Mesendoderm (in vitro differentiated cells): ENCODE data around the gene SLC4A4.

Source experiments
- DNase-seq: peaks from one replicate; pipeline ENCODE4 v3.0.0; 2013
- H2AK5ac ChIP-seq: 2 replicates; pipeline ENCODE4 v1.6.1; 2013; ENCODE audit warnings: low read length, inconsistent platforms
- H2BK120ac ChIP-seq: 2 replicates; pipeline ENCODE4 v1.6.1; 2013; ENCODE audit warnings: low read depth, mild to moderate bottlenecking, low read length, moderate library complexity, mixed read lengths
- H2BK15ac ChIP-seq: replicated peaks from 2 replicates; pipeline ENCODE4 v1.6.1; 2013; ENCODE audit warnings: low read depth, mild to moderate bottlenecking, moderate library complexity
- H2BK5ac ChIP-seq: 2 replicates; pipeline ENCODE4 v1.6.1; 2013; ENCODE audit warnings: low read length, inconsistent platforms
- H3K18ac ChIP-seq: 2 replicates; pipeline ENCODE4 v1.6.1; 2013; ENCODE audit warnings: mild to moderate bottlenecking, low read length, mixed read lengths
- H3K23ac ChIP-seq: one replicate; pipeline ENCODE4 v1.6.1; 2013; ENCODE audit warnings: low read length
- H3K27ac ChIP-seq: 2 replicates; pipeline ENCODE4 v1.5.1; 2013; ENCODE audit warnings: low read depth, mild to moderate bottlenecking, inconsistent platforms, low read length, moderate library complexity
- H3K27me3 ChIP-seq: 2 replicates; pipeline ENCODE4 v1.6.1; 2013; ENCODE audit warnings: low read length, control low read depth, mild to moderate bottlenecking, inconsistent platforms; ENCODE audit not compliant: insufficient read depth, poor library complexity
- H3K36me3 ChIP-seq: 2 replicates; pipeline ENCODE4 v1.6.1; 2013; ENCODE audit warnings: low read length, inconsistent platforms; ENCODE audit not compliant: control insufficient read depth, insufficient read depth
- H3K4ac ChIP-seq: one replicate; pipeline ENCODE4 v1.6.1; 2013; ENCODE audit warnings: low read depth, mild to moderate bottlenecking, low read length, moderate library complexity
- H3K4me1 ChIP-seq: 2 replicates; pipeline ENCODE4 v1.6.1; 2013; ENCODE audit warnings: low read depth, low read length, inconsistent platforms; ENCODE audit not compliant: control insufficient read depth
- H3K4me2 ChIP-seq: 2 replicates; pipeline ENCODE4 v1.6.1; 2013; ENCODE audit warnings: low read length
- H3K4me3 ChIP-seq: 2 replicates; pipeline ENCODE4 v1.5.1; 2013; ENCODE audit warnings: mild to moderate bottlenecking, low read length
- H3K56ac ChIP-seq: one replicate; pipeline ENCODE4 v1.6.1; 2013; ENCODE audit warnings: low read length
- H3K79me1 ChIP-seq: 2 replicates; pipeline ENCODE4 v1.6.1; 2013; ENCODE audit warnings: low read length, inconsistent platforms
- H3K79me2 ChIP-seq: 2 replicates; pipeline ENCODE4 v1.6.1; 2013; ENCODE audit warnings: mild to moderate bottlenecking, low read length; ENCODE audit not compliant: control insufficient read depth, insufficient read depth
- H3K9ac ChIP-seq: 2 replicates; pipeline ENCODE4 v1.6.1; 2013; ENCODE audit warnings: low read length, inconsistent platforms
- H4K5ac ChIP-seq: one replicate; pipeline ENCODE4 v1.6.1; 2013; ENCODE audit warnings: low read length
- H4K8ac ChIP-seq: one replicate; pipeline ENCODE4 v1.6.1; 2013; ENCODE audit warnings: low read depth, mild to moderate bottlenecking, control low read depth, low read length, moderate library complexity
- WGBS: extraction: QIAGEN DNeasy Blood & Tissue Kit; methylation state at CpG from one replicate; pipeline ENCODE4 v1.1.7; 2013; ENCODE audit warnings: low lambda C conversion rate, missing lambda C conversion rate; ENCODE audit not compliant: insufficient coverage; ENCODE audit errors: extremely low coverage; 5-methylcytosine and 5-hydroxymethylcytosine counted together

SLC4A4 gene

DNA sequence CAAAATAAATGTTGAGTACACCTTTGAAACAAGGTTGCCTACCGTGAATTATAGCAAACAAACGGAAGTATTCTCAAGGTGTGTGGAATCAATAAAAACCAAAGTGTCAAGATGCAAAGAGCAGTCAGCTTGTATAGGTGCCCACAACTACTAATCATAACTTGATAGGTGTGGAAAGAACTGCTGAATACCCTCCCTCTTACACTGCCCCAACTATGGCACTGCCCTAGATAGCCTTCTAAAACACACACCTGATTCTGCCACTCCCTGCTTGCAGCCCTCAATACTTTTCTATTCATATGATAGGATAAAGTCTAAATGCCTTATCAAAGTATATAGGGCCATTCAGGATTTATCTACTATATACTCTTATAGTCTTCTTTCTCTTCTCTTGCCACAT lies 31.1 kb upstream of the SLC4A4 start:
- H3K4me3 ChIP-seq = no peak overlapping the region
- H3K79me2 ChIP-seq = no peaks in the 10 kb centered on the region
- no peaks in the 10 kb centered on the region for H3K4me1 ChIP-seq
- no peak overlapping the region for H3K4me2 ChIP-seq
- H2BK15ac ChIP-seq = no peak overlapping the region
- H3K18ac ChIP-seq = no peak overlapping the region
- no peak overlapping the region for H3K9ac ChIP-seq
- H2BK5ac ChIP-seq = no peak overlapping the region
- H3K56ac ChIP-seq = no peak overlapping the region
- no peaks in the 10 kb centered on the region for H3K27me3 ChIP-seq
- H3K27ac ChIP-seq = no peak overlapping the region
- DNase-seq = no peak
- no peak overlapping the region for H2BK120ac ChIP-seq
- no peak overlapping the region for H3K23ac ChIP-seq
- no peaks in the 10 kb centered on the region for H3K79me1 ChIP-seq
- H3K4ac ChIP-seq = no peak overlapping the region
- no CpG with 5 or more reads among the region's 2 CpGs for WGBS
- H4K5ac ChIP-seq = no peak overlapping the region
- no peak overlapping the region for H4K8ac ChIP-seq
- H3K36me3 ChIP-seq = no peaks in the 10 kb centered on the region
- no peak overlapping the region for H2AK5ac ChIP-seq

- no CpG with 5 or more reads among the region's 3 CpGs for WGBS
- H2BK120ac ChIP-seq = no peak overlapping the region
- H2BK15ac ChIP-seq = no peak overlapping the region
- H3K27me3 ChIP-seq = no peaks in the 10 kb centered on the region
- no peaks in the 10 kb centered on the region for H3K79me2 ChIP-seq
- no peak for DNase-seq
- H3K79me1 ChIP-seq = no peaks in the 10 kb centered on the region
- no peak overlapping the region for H3K4me3 ChIP-seq
- no peaks in the 10 kb centered on the region for H3K4me1 ChIP-seq
- no peak overlapping the region for H3K18ac ChIP-seq
- no peak overlapping the region for H3K27ac ChIP-seq
- no peak overlapping the region for H2BK5ac ChIP-seq
- no peak overlapping the region for H2AK5ac ChIP-seq
- H3K23ac ChIP-seq = no peak overlapping the region
- no peak overlapping the region for H4K8ac ChIP-seq
- H4K5ac ChIP-seq = no peak overlapping the region
- no peak overlapping the region for H3K9ac ChIP-seq
- no peak overlapping the region for H3K56ac ChIP-seq
- H3K36me3 ChIP-seq = no peaks in the 10 kb centered on the region
- no peak overlapping the region for H3K4me2 ChIP-seq
- H3K4ac ChIP-seq = no peak overlapping the region
These were observed 16.4 kb upstream of the SLC4A4 start for GRCh38 chr4:71322425-71322824.

- H2BK5ac ChIP-seq = no peak overlapping the region
- no peaks in the 10 kb centered on the region for H3K36me3 ChIP-seq
- no peak overlapping the region for H2BK120ac ChIP-seq
- H3K18ac ChIP-seq = no peak overlapping the region
- H4K5ac ChIP-seq = no peak overlapping the region
- no peak overlapping the region for H3K9ac ChIP-seq
- no peak overlapping the region for H3K4me2 ChIP-seq
- H3K27me3 ChIP-seq = no peaks in the 10 kb centered on the region
- no peaks in the 10 kb centered on the region for H3K79me1 ChIP-seq
- H3K79me2 ChIP-seq = no peaks in the 10 kb centered on the region
- H3K4ac ChIP-seq = no peak overlapping the region
- no peak overlapping the region for H3K4me3 ChIP-seq
- H2AK5ac ChIP-seq = no peak overlapping the region
- H3K4me1 ChIP-seq = no peaks in the 10 kb centered on the region
- H2BK15ac ChIP-seq = no peak overlapping the region
- H4K8ac ChIP-seq = no peak overlapping the region
- no peak overlapping the region for H3K23ac ChIP-seq
- no peak for DNase-seq
- H3K27ac ChIP-seq = no peak overlapping the region
- no peak overlapping the region for H3K56ac ChIP-seq
- WGBS = no CpG with 5 or more reads among the region's 3 CpGs
These were observed 5.5 kb upstream of the SLC4A4 start for GRCh38 chr4:71333368-71333767.

- no peak overlapping the region for H3K4me2 ChIP-seq
These were observed 4.9 kb upstream of the SLC4A4 start for GRCh38 chr4:71333960-71334359.

GRCh38 chr4:71334465-71334882 lies 4.3 kb upstream of the SLC4A4 start:
- Histone ChIP-seq H3K9ac (no peak overlapping the region), H2BK5ac (no peak overlapping the region)
- WGBS = no CpG with 5 or more reads among the region's 3 CpGs

More at GRCh38 chr4:71333960-71334359, 4.9 kb upstream of the SLC4A4 start:
- no peak for DNase-seq
- H3K9ac ChIP-seq = no peak overlapping the region
- H3K4ac ChIP-seq = no peak overlapping the region
- no peak overlapping the region for H3K23ac ChIP-seq
- no peaks in the 10 kb centered on the region for H3K79me1 ChIP-seq
- H3K18ac ChIP-seq = no peak overlapping the region
- no peak overlapping the region for H2BK120ac ChIP-seq
- no peaks in the 10 kb centered on the region for H3K27me3 ChIP-seq
- H3K4me1 ChIP-seq = no peaks in the 10 kb centered on the region
- no peaks in the 10 kb centered on the region for H3K79me2 ChIP-seq
- no peak overlapping the region for H2AK5ac ChIP-seq
- no peak overlapping the region for H4K8ac ChIP-seq
- H4K5ac ChIP-seq = no peak overlapping the region
- no peak overlapping the region for H2BK5ac ChIP-seq
- no peak overlapping the region for H3K56ac ChIP-seq
- H3K36me3 ChIP-seq = no peaks in the 10 kb centered on the region
- no peak overlapping the region for H3K27ac ChIP-seq
- H3K4me3 ChIP-seq = no peak overlapping the region
- H2BK15ac ChIP-seq = no peak overlapping the region

GRCh38 chr4:71343670-71344466 lies 5.0 kb downstream of the SLC4A4 start:
- Histone ChIP-seq H3K27me3 (no peaks in the 10 kb centered on the region), H3K18ac (no peak overlapping the region), H2AK5ac (no peak overlapping the region), H2BK120ac (no peak overlapping the region), H3K4me3 (no peak overlapping the region), H3K79me1 (no peaks in the 10 kb centered on the region), H4K5ac (no peak overlapping the region), H3K36me3 (no peaks in the 10 kb centered on the region), H3K79me2 (no peaks in the 10 kb centered on the region), H2BK5ac (no peak overlapping the region), H3K4me1 (no peaks in the 10 kb centered on the region), H3K4me2 (no peak overlapping the region), H4K8ac (no peak overlapping the region), H3K27ac (no peak overlapping the region), H3K23ac (no peak overlapping the region), H3K4ac (no peak overlapping the region), H3K56ac (no peak overlapping the region), H3K9ac (no peak overlapping the region), H2BK15ac (no peak overlapping the region)
- WGBS = no CpG with 5 or more reads among the region's 2 CpGs
- no peak for DNase-seq

More at GRCh38 chr4:71334465-71334882, 4.3 kb upstream of the SLC4A4 start:
- DNase-seq = no peak
- no peak overlapping the region for H3K4me2 ChIP-seq
- no peaks in the 10 kb centered on the region for H3K27me3 ChIP-seq
- no peak overlapping the region for H3K4me3 ChIP-seq
- no peak overlapping the region for H3K18ac ChIP-seq
- H3K36me3 ChIP-seq = no peaks in the 10 kb centered on the region
- no peak overlapping the region for H3K4ac ChIP-seq
- H2AK5ac ChIP-seq = no peak overlapping the region
- H3K79me1 ChIP-seq = no peaks in the 10 kb centered on the region
- no peaks in the 10 kb centered on the region for H3K79me2 ChIP-seq
- H3K4me1 ChIP-seq = no peaks in the 10 kb centered on the region
- H2BK15ac ChIP-seq = no peak overlapping the region
- H2BK120ac ChIP-seq = no peak overlapping the region
- no peak overlapping the region for H4K8ac ChIP-seq
- no peak overlapping the region for H3K27ac ChIP-seq
- no peak overlapping the region for H3K56ac ChIP-seq
- H3K23ac ChIP-seq = no peak overlapping the region
- H4K5ac ChIP-seq = no peak overlapping the region
